ENCODE data around the gene FHIT.
"Not testable (repeated sequence)": the region's sequence is repeated elsewhere in the genome, so short reads cannot be mapped to it uniquely, and the experiment has no call there.

FHIT gene

DNA sequence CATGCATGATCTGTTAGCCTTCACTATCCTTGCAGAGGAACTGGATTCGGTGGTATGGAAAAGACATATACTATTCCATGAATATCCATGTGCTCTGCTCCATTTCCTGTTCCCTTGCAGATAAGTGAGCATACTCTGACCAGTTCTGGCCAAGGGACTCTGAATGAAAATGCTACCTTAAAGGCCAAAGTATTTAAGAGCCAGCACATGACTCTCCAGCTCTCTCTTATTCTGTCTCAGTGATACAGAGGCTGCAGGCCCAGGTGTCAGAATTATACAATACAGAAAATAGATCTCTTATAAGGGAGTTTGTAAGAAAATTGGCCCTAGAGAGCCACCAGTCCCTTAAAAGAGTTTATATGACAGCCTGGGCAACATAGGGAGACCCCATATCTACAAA lies 1421.7 kb downstream of the FHIT start:
- no peak for DNase-seq (ENCODE audit: low read depth)

DNA sequence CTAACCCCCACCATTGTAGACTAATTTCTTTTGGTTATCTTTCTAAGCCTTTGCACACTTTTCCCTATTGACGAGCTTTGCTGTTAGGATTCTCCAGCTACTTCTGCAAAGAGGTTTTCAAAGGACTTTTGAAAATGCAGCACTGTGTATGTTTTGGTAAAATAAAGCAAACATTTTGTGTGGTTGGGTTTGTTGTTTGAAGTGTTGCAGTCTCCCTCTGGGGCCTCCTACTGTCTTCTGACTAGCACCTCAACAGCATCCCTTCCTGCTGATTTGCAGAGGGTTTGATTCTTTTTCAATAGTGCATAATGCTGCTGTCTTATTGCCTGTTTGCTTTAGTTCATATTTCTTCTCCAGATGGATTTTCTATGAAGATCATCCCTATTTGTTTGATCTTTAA lies 1426.4 kb downstream of the FHIT start:
- no peak for DNase-seq (ENCODE audit: low read depth)

DNA sequence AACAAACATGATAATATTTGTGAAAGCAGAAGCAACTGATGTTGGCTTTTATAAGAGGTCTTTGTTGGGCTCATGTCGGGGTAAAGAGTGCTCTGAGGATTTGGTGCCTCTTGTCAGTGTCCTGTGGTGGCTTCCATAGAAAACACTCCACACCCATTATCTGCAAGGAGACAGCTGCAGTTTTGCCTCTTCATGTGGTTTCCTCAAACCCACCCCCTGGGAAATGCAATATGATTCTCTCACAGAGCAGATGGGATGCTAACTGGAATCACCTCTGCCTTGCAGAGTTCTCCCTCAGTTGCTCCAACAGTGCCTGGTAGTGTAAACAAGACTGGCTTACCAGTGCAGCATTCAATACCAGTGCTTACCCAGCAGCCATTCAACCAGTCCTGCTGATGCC lies 1430.0 kb downstream of the FHIT start:
- no peak for DNase-seq (ENCODE audit: low read depth)

DNA sequence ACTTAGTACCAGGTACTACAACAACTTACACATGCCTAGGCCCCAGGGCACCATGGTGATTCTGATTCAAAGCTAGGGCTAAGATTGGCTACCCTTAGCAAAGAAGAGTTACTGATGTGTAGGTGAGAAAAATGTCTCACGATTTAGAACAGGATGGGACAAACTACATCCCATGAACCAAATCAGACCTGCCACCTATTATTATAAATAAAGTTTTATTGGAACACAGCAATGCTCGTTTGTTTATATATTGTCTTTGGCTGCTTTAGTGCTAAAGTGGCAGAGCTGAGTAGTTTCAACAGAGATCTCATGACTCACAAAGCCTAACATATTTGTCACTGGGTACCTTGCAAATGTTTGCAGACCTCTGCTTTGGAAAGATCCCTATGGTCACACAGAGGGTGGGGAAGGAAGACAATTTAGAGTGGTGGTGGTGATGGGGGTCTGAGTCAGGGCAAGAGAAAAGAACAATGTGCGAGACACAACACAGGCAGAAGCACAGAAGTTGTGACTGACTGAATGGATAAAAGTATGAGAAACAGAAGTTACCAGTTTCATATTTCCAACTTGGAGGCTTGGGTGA lies 1430.8 kb downstream of the FHIT start:
- no peak for DNase-seq (ENCODE audit: low read depth)

DNA sequence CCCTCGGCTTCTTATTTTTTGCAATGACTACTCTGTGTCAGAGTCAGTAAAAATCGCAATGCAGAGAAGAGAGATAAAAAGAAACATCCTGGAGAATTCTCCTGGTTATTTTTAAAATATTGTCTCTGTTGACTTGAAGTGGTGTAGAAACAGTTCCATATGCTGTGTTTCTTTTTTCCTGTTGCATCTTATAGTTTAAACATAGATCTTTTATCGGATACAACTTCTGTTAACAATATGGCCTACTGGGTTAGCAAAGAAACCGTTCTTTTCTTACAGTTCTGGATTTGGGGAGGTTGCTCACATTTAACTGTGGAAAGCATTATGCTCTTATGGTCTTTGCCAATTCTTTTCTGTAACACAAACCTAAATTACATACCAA lies 1432.3 kb downstream of the FHIT start:
- DNase-seq (ENCODE audit: low read depth) = no peak

- no peak for DNase-seq (ENCODE audit: low read depth)
Observed at GRCh38 chr3:59818033-59818918, 1433.0 kb downstream of the FHIT start.

GRCh38 chr3:59817511-59817910 lies 1433.7 kb downstream of the FHIT start:
- DNase-seq (ENCODE audit: low read depth) = no peak

DNA sequence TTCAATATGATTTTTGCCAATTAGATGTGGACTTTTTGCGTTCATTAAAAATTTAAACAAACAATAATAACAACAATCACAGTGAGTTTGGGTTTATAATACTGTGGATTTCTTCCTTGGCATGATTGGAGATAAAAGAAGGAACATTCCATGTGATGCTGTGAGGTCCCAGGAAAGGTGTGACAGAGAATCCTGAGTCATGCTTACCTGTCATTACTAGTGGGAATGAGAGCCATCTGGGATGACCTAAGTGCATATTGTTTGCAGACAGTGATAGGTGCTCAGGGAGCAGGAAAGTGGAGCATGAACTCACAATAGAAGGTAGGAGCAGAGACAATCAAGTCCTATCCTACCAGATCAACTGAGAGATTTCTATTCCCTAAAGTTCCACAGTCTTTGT lies 1434.9 kb downstream of the FHIT start:
- DNase-seq (ENCODE audit: low read depth) = no peak

- DNase-seq (ENCODE audit: low read depth) = no peak
Observed at GRCh38 chr3:59813148-59813538, 1438.1 kb downstream of the FHIT start.

DNA sequence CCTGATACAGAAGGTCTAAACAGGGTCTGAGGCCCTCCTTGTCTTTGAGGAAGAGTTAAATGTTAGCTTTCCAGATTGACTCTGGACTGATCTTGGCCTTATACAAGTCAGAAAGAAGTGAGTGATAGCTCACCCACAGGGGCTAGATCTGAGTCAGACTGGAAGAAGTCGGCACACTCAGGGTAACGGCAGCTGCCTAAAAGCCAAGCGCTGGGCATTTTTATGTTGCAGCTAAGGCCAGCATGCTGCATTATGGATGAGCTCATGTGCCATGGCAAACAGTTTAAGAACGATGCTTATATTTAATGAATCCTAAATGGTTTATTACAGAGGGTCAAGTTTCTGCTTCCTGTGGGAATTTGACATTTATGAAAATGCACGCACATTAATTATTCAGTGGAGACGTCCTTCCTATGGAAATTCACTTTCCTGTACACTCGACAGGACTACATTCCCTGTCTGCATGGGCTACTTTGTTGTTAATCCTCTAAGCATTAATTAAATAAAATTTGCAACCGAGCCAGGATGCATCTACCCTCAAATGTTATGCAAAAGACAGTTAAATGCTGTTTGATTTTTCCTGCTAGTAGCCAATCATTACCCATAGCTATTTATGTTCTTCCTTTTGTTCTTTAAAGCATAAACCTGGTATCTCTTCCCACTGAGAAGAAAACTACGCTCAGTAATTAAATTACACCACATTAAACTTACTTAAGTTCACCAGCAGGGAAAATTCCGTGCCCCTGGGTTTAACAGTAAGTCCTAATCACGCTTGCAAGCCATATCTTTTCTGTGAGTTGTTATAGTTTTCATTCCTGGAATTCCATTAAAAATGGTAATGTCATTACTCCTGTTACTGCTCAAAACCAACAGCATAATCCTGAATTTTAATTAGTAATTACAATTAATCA lies 1438.8 kb downstream of the FHIT start:
- no peak for DNase-seq (ENCODE audit: low read depth)

DNA sequence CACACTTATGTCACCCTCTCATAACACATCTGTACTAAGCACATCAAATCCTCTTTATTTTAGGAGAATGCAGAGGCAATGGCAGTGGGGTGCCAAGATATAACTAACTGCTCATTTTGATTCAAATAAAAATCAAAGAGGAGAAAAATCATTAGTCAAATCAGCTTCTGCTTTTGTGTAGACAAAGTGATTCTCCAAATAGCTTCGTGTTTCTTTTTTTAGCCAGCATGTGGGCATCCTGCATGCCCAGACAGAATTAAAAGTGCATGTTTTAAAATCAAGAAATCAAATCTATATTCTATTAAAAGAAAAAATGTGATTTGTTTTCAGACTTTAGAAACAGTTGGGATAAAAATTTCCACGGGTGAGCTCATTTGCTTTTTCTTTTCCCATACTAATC lies 1440.1 kb downstream of the FHIT start:
- no peak for DNase-seq (ENCODE audit: low read depth)

DNA sequence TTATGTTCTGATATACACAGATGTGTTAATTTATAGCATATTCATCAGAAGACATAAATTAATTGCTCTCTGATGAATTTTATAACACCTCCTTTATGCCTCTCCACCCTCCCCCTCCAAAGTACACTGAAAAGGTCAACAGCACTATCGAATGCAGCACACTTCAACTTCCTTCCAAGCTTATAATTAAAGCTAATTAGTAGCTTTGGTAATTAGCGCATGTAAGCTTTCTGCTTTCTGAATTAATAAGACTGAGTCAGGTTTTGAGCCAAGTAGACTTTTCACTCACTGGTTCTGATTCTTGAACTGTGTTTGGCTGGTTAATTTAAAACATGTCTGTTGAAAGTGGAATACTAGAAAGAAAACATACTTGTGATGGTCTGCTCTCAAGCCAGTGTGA lies 1440.6 kb downstream of the FHIT start:
- DNase-seq (ENCODE audit: low read depth) = no peak

GRCh38 chr3:59809710-59810444 lies 1441.4 kb downstream of the FHIT start:
- DNase-seq (ENCODE audit: low read depth) = no peak

GRCh38 chr3:59809016-59809415 lies 1442.2 kb downstream of the FHIT start:
- no peak for DNase-seq (ENCODE audit: low read depth)

DNA sequence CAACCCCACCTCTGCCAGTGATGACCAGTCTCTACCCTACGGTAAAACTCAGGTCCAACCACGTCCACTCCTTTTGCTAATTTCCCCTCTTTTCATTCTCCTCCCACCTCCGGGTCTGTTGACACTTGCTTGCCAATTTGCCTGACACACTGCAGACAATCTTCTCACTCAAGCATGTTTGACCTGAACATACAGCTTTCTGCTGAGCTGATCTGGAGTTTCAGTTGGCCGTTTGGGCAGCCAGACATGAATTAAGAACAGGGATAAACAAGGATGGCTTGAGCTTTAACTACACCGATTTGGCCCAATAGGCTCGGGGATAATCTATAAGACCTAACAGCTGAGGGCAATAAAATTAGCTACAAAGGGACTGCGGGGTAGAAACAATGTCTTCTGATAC lies 1442.8 kb downstream of the FHIT start:
- DNase-seq (ENCODE audit: low read depth) = no peak

GRCh38 chr3:59803268-59803667 lies 1448.0 kb downstream of the FHIT start:
- DNase-seq (ENCODE audit: low read depth) = no peak

DNA sequence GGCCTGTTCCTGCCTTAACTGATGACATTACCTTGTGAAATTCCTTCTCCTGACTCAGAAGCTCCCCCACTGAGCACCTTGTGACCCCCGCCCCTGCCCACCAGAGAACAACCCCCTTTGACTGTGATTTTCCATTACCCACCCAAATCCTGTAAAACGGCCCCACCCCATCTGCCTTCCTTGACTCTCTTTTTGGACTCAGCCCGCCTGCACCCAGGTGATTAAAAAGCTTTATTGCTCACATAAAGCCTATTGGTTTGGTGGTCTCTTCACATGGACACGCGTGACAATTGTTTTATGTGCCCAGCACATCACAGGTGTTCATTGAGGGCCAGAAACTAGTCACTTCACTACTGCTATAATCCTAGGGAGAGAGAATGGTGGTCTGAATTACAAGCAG lies 1448.8 kb downstream of the FHIT start:
- not testable (repeated sequence) for DNase-seq (ENCODE audit: low read depth)

DNA sequence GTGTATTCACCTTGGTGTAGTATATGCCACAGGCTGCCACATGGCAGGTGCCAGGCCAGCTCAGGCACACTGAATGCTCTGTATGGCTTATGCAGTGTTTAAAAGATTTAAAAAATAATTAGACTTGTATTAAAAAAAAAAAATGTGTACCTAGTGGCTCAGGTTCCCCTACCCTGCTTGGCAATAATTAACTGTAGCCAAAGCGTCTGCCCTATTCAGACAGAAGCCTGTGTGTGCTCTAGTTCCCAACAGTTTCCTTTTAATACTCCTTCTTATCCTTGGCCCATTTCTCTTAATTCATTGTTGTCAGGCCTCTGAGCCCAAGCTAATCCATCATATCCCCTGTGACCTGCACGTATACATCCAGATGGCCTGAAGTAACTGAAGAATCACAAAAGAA lies 1449.2 kb downstream of the FHIT start:
- DNase-seq (ENCODE audit: low read depth) = no peak

GRCh38 chr3:59800481-59800880 lies 1450.8 kb downstream of the FHIT start:
- no peak for DNase-seq (ENCODE audit: low read depth)

DNA sequence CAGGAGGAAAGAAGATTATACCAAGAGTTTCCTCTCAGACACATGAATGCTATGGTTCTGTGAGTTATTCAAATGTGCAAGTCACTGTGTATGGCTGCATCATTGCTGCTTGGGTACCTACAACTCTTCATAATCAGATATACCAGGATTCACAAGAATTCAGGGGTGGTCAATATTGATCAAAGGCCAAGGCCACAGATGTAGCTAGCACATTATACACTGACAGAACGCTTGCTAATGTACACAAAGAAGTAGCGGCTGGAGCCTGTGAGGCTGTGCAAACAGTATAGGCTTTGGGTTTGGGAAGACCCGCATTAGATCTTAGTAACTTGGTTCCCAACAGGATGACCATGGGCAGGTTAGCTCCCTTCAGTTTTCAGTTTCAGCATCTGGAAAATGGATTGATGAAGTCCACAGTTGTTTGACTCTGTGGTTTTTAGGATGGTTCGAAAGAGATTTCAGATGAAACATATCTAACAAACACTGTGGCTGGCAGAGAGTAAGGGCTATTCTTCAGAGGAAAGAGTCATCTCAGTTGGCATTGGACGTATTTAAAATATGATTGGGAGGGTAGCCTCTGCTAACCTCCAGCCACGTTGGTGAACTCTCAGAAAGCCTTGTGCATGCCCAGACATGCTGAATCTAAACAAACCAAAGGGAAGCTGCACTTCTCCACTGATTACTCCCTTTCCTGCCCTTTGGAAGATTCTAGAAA lies 1452.7 kb downstream of the FHIT start:
- DNase-seq (ENCODE audit: low read depth) = no peak

DNA sequence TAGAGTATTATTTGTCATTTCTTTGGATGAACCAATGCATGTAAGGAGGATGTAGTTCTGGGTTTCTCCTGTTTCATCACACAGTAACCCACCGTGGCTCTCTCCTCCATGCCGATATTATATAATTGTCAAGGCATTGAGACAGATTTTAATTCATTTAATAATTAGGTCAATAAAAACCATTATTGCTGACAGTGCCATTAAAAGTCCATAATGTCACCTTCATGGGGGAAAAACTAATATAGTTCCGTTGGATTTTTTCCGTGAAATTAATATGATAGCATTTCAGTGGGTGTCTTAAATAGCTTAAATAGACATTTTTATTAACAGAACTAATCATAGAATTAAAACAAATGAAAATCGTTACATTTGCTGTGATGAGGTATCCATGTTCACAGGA lies 1453.7 kb downstream of the FHIT start:
- DNase-seq (ENCODE audit: low read depth) = no peak
